Body of pancreas (tissue), 4 donors: Measurements from ENCODE around the gene MCTP2.

Experiments
- POLR2A ChIP-seq, 3 donors: fragments of 450-650 bp; IDR thresholded peaks; one replicate each; pipeline ENCODE4 v1.6.1; 2016; ENCODE audit warnings: antibody characterized with exemption in 3 of 3, mild to moderate bottlenecking in 2 of 3
- TF ChIP-seq, protein P1 (sequence below), 7 experiments: fragments of 450-650 bp in 4 of 7; fragments of 200-600 bp in 3 of 7; sonication (generic) in 3 of 7; IDR thresholded peaks; one replicate each; pipeline ENCODE4 v1.5.1; 2016 to 2019; ENCODE audit warnings: antibody characterized with exemption in 7 of 7

GRCh38 chr15:94493176-94493575 is 261.8 kb downstream of the MCTP2 start:
- TF ChIP-seq, protein P1, sequence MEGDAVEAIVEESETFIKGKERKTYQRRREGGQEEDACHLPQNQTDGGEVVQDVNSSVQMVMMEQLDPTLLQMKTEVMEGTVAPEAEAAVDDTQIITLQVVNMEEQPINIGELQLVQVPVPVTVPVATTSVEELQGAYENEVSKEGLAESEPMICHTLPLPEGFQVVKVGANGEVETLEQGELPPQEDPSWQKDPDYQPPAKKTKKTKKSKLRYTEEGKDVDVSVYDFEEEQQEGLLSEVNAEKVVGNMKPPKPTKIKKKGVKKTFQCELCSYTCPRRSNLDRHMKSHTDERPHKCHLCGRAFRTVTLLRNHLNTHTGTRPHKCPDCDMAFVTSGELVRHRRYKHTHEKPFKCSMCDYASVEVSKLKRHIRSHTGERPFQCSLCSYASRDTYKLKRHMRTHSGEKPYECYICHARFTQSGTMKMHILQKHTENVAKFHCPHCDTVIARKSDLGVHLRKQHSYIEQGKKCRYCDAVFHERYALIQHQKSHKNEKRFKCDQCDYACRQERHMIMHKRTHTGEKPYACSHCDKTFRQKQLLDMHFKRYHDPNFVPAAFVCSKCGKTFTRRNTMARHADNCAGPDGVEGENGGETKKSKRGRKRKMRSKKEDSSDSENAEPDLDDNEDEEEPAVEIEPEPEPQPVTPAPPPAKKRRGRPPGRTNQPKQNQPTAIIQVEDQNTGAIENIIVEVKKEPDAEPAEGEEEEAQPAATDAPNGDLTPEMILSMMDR (IDR thresholded peaks at IDR 0.05), result no peak
- TF ChIP-seq POLR2A (IDR thresholded peaks at IDR 0.05), result no peak
